ENCODE data around the gene IVNS1ABP.

IVNS1ABP gene

GRCh38 chr1:185250063-185250462 is 67.0 kb downstream of the IVNS1ABP start:
- Histone ChIP-seq H3K27ac (replicated peaks) (no peak overlapping the region), H3K4me3 (replicated peaks; ENCODE audit: insufficient read depth, low read length) (no peak overlapping the region), H3K27me3 (ENCODE audit: insufficient read depth, poor library complexity, severe bottlenecking) (no peaks in the 10 kb centered on the region)
- no peak for DNase-seq (ENCODE audit: low read depth in 1 of 2, low spot score in 1 of 2)
- TF ChIP-seq SPI1 (IDR thresholded peaks at IDR 0.05; ENCODE audit: borderline replicate concordance, low read depth) (no peak), CTCF (IDR thresholded peaks at IDR 0.05; ENCODE audit: insufficient read depth, low read length) (no peak), GABPA (IDR thresholded peaks at IDR 0.05; ENCODE audit: low read depth) (no peak), POLR2AphosphoS5 (IDR thresholded peaks at IDR 0.05; ENCODE audit: low read depth) (no peak), REST (IDR thresholded peaks at IDR 0.05; ENCODE audit: insufficient replicate concordance, low read depth) (no peak)

DNA sequence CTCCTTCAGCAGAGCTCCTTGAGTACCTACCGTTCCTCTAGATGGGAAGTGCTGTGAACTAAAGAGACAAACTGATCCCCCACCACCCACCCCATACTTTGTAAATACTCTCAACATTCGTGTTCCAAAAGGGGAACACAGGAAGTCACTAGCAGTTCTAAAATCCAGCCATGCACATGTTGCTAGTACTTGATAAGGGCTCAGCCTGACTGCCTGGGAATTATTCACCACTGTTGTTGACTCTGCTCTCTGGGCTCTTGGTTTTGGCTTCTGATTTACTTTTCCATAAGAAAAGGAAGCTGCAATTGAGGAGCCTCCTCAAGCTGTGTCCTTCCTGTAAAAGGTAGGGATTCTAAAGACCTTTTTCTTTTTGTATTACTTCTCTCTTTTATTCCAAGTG is 67.5 kb downstream of the IVNS1ABP start:
- TF ChIP-seq GABPA (IDR thresholded peaks at IDR 0.05; ENCODE audit: low read depth) (no peak), SPI1 (IDR thresholded peaks at IDR 0.05; ENCODE audit: borderline replicate concordance, low read depth) (no peak), POLR2AphosphoS5 (IDR thresholded peaks at IDR 0.05; ENCODE audit: low read depth) (no peak), REST (IDR thresholded peaks at IDR 0.05; ENCODE audit: insufficient replicate concordance, low read depth) (no peak), CTCF (IDR thresholded peaks at IDR 0.05; ENCODE audit: insufficient read depth, low read length) (no peak)
- H3K27ac ChIP-seq (replicated peaks) = no peak overlapping the region
- DNase-seq (ENCODE audit: low read depth in 1 of 2, low spot score in 1 of 2) = no peak
- H3K4me3 ChIP-seq (replicated peaks; ENCODE audit: insufficient read depth, low read length) = no peak overlapping the region
- no peaks in the 10 kb centered on the region for H3K27me3 ChIP-seq (ENCODE audit: insufficient read depth, poor library complexity, severe bottlenecking)
